CD1c-positive myeloid dendritic cell (primary cell): ENCODE results near the gene ZNF789.
"Not testable (repeated sequence)": the region's sequence is repeated elsewhere in the genome, so short reads cannot be mapped to it uniquely, and the experiment has no call there.

Experiments used
- DNase-seq: peaks from one replicate; pipeline ENCODE4 v3.0.0-alpha.2; 2016; ENCODE audit errors: extremely low spot score

The ZNF789 gene

GRCh38 chr7:99472561-99473314 lies at the start of gene ZNF789:
Gene ZNF789, plus strand, starts transcription at chr7:99472890. Its CDS starts 3,567 bp downstream, at chr7:99476457.
- DNase-seq: peak; percentile 98

- no peak for DNase-seq
These were observed 47.6 kb upstream of the ZNF789 start for GRCh38 chr7:99424932-99425730.

- no peak for DNase-seq
These were observed 43.6 kb upstream of the ZNF789 start for GRCh38 chr7:99428972-99429566.

GRCh38 chr7:99429756-99430155 lies 42.9 kb upstream of the ZNF789 start:
- no peak for DNase-seq

GRCh38 chr7:99431756-99432540 lies 40.7 kb upstream of the ZNF789 start:
- not testable (repeated sequence) for DNase-seq

- DNase-seq: no peak
These were observed 39.5 kb upstream of the ZNF789 start for GRCh38 chr7:99433158-99433557.

GRCh38 chr7:99437946-99438572 lies 34.6 kb upstream of the ZNF789 start:
- no peak for DNase-seq

- DNase-seq: peak; percentile 97
These were observed 33.9 kb upstream of the ZNF789 start, which contains the start of the genes CPSF4 and PTCD1 for GRCh38 chr7:99438573-99439480. Gene CPSF4, plus strand, starts transcription at chr7:99438943. Its CDS starts 140 bp downstream, at chr7:99439083. Gene PTCD1, minus strand, starts transcription at chr7:99438798. Its CDS starts 3,556 bp downstream, at chr7:99435242.

GRCh38 chr7:99440195-99440594 lies 32.5 kb upstream of the ZNF789 start:
- DNase-seq: no peak

GRCh38 chr7:99446096-99446495 lies 26.6 kb upstream of the ZNF789 start:
- no peak for DNase-seq

- no peak for DNase-seq
These were observed 24.7 kb upstream of the ZNF789 start for GRCh38 chr7:99447943-99448342.

- DNase-seq: no peak
These were observed 23.8 kb upstream of the ZNF789 start for GRCh38 chr7:99448855-99449254.

- DNase-seq: no peak
These were observed 23.4 kb upstream of the ZNF789 start for GRCh38 chr7:99449326-99449725.

GRCh38 chr7:99451936-99452335 lies 20.8 kb upstream of the ZNF789 start:
- DNase-seq: no peak

- no peak for DNase-seq
These were observed 20.1 kb upstream of the ZNF789 start for GRCh38 chr7:99452541-99452940.

GRCh38 chr7:99453105-99453504 lies 19.6 kb upstream of the ZNF789 start:
- no peak for DNase-seq

- DNase-seq: no peak
These were observed 16.8 kb upstream of the ZNF789 start for GRCh38 chr7:99455874-99456273.

GRCh38 chr7:99456288-99456687 lies 16.4 kb upstream of the ZNF789 start:
- DNase-seq: no peak

- DNase-seq: no peak
These were observed 15.5 kb upstream of the ZNF789 start for GRCh38 chr7:99457050-99457649.
